Astrocyte (in vitro differentiated cells and primary cell): ENCODE results near the gene SLC51B. TPM values are rescaled to one million over a fixed set of nuclear protein-coding genes. Genes with fewer than 3 reads are reported as not detected.

Experiments
- DNase-seq: peaks from one replicate; pipeline ENCODE4 v3.0.0-alpha.2; 2010; ENCODE audit warnings: low read depth
- FAIRE-seq: peaks from 2 replicates; lab custom pipeline; 2011; peaks lifted over from hg19 to GRCh38; lab: Jason Lieb, UNC
- H2AFZ ChIP-seq: 2 replicates; pipeline ENCODE4 v1.6.0; 2012; ENCODE audit warnings: low read depth, low read length, inconsistent platforms
- H3K27ac ChIP-seq: 2 replicates; pipeline ENCODE4 v1.5.1; 2011; ENCODE audit warnings: low read depth, low read length, inconsistent platforms
- H3K27me3 ChIP-seq: 2 replicates; pipeline ENCODE4 v1.6.0; 2011; ENCODE audit warnings: low read length, inconsistent platforms; ENCODE audit not compliant: insufficient read depth
- H3K36me3 ChIP-seq: 2 replicates; pipeline ENCODE4 v1.5.1; 2011; ENCODE audit warnings: low read length, inconsistent platforms; ENCODE audit not compliant: insufficient read depth
- H3K4me1 ChIP-seq: 2 replicates; pipeline ENCODE4 v1.5.1; 2011; ENCODE audit warnings: low read length, inconsistent platforms; ENCODE audit not compliant: insufficient read depth
- H3K4me2 ChIP-seq: 2 replicates; pipeline ENCODE4 v1.6.0; 2012; ENCODE audit warnings: low read length, inconsistent platforms
- H3K4me3 ChIP-seq: 2 replicates; pipeline ENCODE4 v1.5.1; 2011; ENCODE audit warnings: low read depth, mild to moderate bottlenecking, low read length, inconsistent platforms; ENCODE audit not compliant: insufficient read depth
- H3K79me2 ChIP-seq: 2 replicates; pipeline ENCODE4 v1.6.0; 2012; ENCODE audit warnings: mild to moderate bottlenecking, low read length, inconsistent platforms; ENCODE audit not compliant: insufficient read depth
- H3K9ac ChIP-seq: 2 replicates; pipeline ENCODE4 v1.6.0; 2012; ENCODE audit warnings: mild to moderate bottlenecking, low read length, inconsistent platforms
- H3K9me3 ChIP-seq: 2 replicates; pipeline ENCODE4 v1.5.1; 2012; ENCODE audit warnings: low read depth, mild to moderate bottlenecking, low read length, inconsistent platforms; ENCODE audit not compliant: insufficient read depth
- H4K20me1 ChIP-seq: 2 replicates; pipeline ENCODE4 v1.6.0; 2012; ENCODE audit warnings: low read length, inconsistent platforms; ENCODE audit not compliant: insufficient read depth
- H3K27ac Mint-ChIP-seq: one replicate; pipeline ENCODE4 v1.8.0; 2021; ENCODE audit warnings: mild to moderate bottlenecking, mixed read lengths; ENCODE audit not compliant: unreplicated experiment
- H3K27me3 Mint-ChIP-seq: one replicate; pipeline ENCODE4 v1.8.0; 2021; ENCODE audit warnings: low read depth, mixed read lengths; ENCODE audit not compliant: unreplicated experiment
- H3K36me3 Mint-ChIP-seq: one replicate; pipeline ENCODE4 v1.8.0; 2021; ENCODE audit warnings: low read depth, mixed read lengths; ENCODE audit not compliant: unreplicated experiment
- H3K4me1 Mint-ChIP-seq: one replicate; pipeline ENCODE4 v1.8.0; 2021; ENCODE audit warnings: low read depth, mixed read lengths; ENCODE audit not compliant: unreplicated experiment
- H3K4me3 Mint-ChIP-seq: one replicate; pipeline ENCODE4 v1.8.0; 2021; ENCODE audit warnings: mild to moderate bottlenecking, moderate library complexity, mixed read lengths; ENCODE audit not compliant: unreplicated experiment
- H3K9me3 Mint-ChIP-seq: one replicate; pipeline ENCODE4 v1.8.0; 2021; ENCODE audit warnings: mild to moderate bottlenecking, mixed read lengths; ENCODE audit not compliant: unreplicated experiment
- EZH2 ChIP-seq: IDR thresholded peaks from 2 replicates; pipeline ENCODE4 v1.6.1; 2012; ENCODE audit warnings: mild to moderate bottlenecking, low read length, inconsistent platforms; ENCODE audit not compliant: insufficient read depth
- total RNA-seq: library from RNA; stranded (reverse); gene quantifications from 2 replicates; pipeline ENCODE4 v1.2.1, GENCODE V29; 2021
- TF ChIP-seq, protein P1 (sequence below): IDR thresholded peaks from 2 replicates; pipeline ENCODE4 v1.5.1; 2011; ENCODE audit warnings: low read depth, mild to moderate bottlenecking, inconsistent platforms, low read length, moderate library complexity; ENCODE audit not compliant: insufficient read depth

Gene SLC51B
- total RNA-seq, 1 donor from 2014 or later, result not detected

DNA sequence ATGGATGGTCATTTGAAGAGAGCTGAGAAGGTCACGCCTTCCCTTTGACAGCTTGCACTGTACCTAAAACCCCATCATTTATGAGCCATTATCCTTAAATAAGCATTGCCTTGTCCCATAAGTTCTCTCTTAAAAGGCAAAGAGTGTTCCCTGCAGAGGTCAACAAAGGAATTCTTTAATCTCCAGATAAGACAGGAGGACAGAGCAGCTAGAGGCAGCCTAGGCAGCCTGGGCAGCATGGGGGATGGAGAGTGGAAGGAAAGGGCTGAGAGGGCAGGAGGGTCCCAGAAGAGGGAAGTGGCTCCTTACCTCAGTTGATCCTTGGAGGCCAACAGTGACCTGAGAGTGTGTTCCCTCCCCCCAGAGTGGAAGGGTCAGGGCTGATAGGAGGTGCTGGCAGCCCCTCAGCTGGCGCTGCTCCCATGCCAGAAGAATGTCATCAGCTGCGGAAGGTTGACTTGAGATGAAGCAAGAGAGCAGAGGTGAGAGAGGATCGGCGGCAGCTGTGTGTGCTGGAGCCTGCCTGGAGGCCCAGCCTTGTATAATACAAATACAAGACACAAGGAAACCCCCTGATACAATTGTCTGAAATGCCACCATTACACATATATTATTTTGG is 44.1 kb downstream of the SLC51B start:
- Histone ChIP-seq H3K27ac (no peak overlapping the region), H3K36me3 (no peaks in the 10 kb centered on the region), H2AFZ (no peak overlapping the region), H3K27me3 (peaks cover 12% of the 10 kb centered on the region), H3K9ac (no peak overlapping the region), H3K79me2 (no peaks in the 10 kb centered on the region), H3K9me3 (no peaks in the 10 kb centered on the region), H3K4me3 (no peak overlapping the region), H4K20me1 (no peaks in the 10 kb centered on the region), H3K4me2 (no peak overlapping the region), H3K4me1 (no peaks in the 10 kb centered on the region)
- H3K27ac Mint-ChIP-seq, result no peak overlapping the region
- H3K36me3 Mint-ChIP-seq, result peaks cover 6% of the 10 kb centered on the region
- FAIRE-seq (no peak), DNase-seq (no peak)
- H3K27me3 Mint-ChIP-seq, result peaks cover 55% of the 10 kb centered on the region
- no peak overlapping the region for H3K4me3 Mint-ChIP-seq
- no peaks in the 10 kb centered on the region for H3K9me3 Mint-ChIP-seq
- TF ChIP-seq EZH2, result no peak
- TF ChIP-seq, protein P1, sequence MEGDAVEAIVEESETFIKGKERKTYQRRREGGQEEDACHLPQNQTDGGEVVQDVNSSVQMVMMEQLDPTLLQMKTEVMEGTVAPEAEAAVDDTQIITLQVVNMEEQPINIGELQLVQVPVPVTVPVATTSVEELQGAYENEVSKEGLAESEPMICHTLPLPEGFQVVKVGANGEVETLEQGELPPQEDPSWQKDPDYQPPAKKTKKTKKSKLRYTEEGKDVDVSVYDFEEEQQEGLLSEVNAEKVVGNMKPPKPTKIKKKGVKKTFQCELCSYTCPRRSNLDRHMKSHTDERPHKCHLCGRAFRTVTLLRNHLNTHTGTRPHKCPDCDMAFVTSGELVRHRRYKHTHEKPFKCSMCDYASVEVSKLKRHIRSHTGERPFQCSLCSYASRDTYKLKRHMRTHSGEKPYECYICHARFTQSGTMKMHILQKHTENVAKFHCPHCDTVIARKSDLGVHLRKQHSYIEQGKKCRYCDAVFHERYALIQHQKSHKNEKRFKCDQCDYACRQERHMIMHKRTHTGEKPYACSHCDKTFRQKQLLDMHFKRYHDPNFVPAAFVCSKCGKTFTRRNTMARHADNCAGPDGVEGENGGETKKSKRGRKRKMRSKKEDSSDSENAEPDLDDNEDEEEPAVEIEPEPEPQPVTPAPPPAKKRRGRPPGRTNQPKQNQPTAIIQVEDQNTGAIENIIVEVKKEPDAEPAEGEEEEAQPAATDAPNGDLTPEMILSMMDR, result no peak
- H3K4me1 Mint-ChIP-seq, result peaks cover 2% of the 10 kb centered on the region

DNA sequence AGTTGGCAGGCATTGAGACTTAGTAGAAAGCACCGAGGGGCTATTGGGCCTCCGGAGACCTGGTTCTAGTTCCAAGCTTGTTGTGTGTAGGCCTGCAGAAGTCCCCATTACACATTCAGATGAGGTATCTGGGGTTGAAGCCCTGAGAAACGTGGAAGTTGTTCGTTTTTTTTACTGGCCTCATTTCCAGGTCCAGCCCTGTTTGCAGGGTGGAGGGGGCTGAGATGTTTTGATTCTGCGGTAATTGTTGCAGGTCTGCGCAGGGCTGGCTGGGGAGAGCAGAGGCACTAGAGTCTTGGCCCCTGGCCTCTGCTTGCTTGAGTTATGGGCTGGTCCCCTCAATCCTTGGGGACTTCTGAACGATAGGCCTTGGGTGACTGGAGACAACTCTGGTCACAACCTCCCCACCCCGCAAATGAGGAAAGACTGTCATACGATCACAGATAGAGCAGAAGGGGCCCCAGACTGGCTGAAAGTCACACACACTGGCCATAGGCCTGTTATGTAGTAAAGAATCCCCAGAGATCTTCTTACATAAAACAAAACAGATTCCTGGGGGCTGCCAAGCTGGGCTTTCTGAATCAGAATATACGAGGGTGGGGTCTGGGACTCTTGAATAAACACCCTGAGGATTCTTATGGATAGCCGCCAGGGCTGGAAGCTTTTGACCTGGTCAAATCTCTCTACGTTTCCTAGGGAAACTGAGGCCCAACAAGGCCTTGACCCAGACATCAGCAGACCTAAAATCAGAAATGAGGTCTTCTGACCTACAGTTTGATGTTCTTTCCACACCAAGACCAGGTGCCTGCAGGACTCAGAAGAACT is 47.0 kb downstream of the SLC51B start:
- Mint-ChIP-seq H3K4me1 (peaks cover 7% of the 10 kb centered on the region), H3K4me3 (no peak overlapping the region), H3K36me3 (peaks cover 11% of the 10 kb centered on the region), H3K27me3 (peaks cover 30% of the 10 kb centered on the region), H3K27ac (no peak overlapping the region), H3K9me3 (no peaks in the 10 kb centered on the region)
- Histone ChIP-seq H2AFZ (no peak overlapping the region), H3K4me3 (no peak overlapping the region), H3K4me1 (peaks cover 8% of the 10 kb centered on the region), H4K20me1 (peaks cover 7% of the 10 kb centered on the region), H3K9me3 (no peaks in the 10 kb centered on the region), H3K27me3 (no peaks in the 10 kb centered on the region), H3K36me3 (no peaks in the 10 kb centered on the region), H3K79me2 (no peaks in the 10 kb centered on the region), H3K27ac (no peak overlapping the region), H3K9ac (no peak overlapping the region), H3K4me2 (no peak overlapping the region)
- DNase-seq (no peak), FAIRE-seq (no peak)
- no peak for TF ChIP-seq EZH2
- TF ChIP-seq, protein P1, result no peak
